Upper lobe of left lung (tissue), 6 donors: ENCODE measurements around the gene ZNF70. TPM values are rescaled to one million over a fixed set of nuclear protein-coding genes. Genes with fewer than 3 reads are reported as not detected.

ENCODE experiments used
- ATAC-seq, 2 donors: fragments of 200-7000 bp; cut with Tn5 transposase; one replicate each; pipeline ENCODE4 v1.9.1; 2022; ENCODE audit warnings: mild to moderate bottlenecking in 2 of 2, moderate library complexity in 2 of 2; ENCODE audit not compliant: low FRiP score in 2 of 2
- DNase-seq, 2 donors: peaks; one replicate each; pipeline ENCODE4 v3.0.0-alpha.2; 2019 to 2020
- H3K27ac ChIP-seq, 4 donors: fragments of 200-600 bp; sonication (generic); one replicate each; pipeline ENCODE4 v1.5.1; 2016 to 2019
- H3K27me3 ChIP-seq, 4 donors: fragments of 200-600 bp; sonication (generic); one replicate each; pipeline ENCODE4 v1.5.1; 2017 to 2019
- H3K36me3 ChIP-seq, 4 donors: fragments of 200-600 bp; sonication (generic); one replicate each; pipeline ENCODE4 v1.5.1; 2016 to 2019
- H3K4me1 ChIP-seq, 4 donors: fragments of 200-600 bp; sonication (generic); one replicate each; pipeline ENCODE4 v1.5.1; 2018 to 2019
- H3K4me3 ChIP-seq, 4 donors: fragments of 200-600 bp; sonication (generic); one replicate each; pipeline ENCODE4 v1.5.1; 2017 to 2019; ENCODE audit warnings: mild to moderate bottlenecking in 2 of 4, moderate library complexity in 1 of 4
- H3K9me3 ChIP-seq, 4 donors: fragments of 200-600 bp; sonication (generic); one replicate each; pipeline ENCODE4 v1.5.1; 2018 to 2019
- CTCF ChIP-seq, 6 experiments: fragments of 450-650 bp in 4 of 6; fragments of 200-600 bp in 2 of 6; sonication (generic) in 2 of 6; IDR thresholded peaks; one replicate each; pipeline ENCODE4 v1.5.1; 2016 to 2019; ENCODE audit warnings: antibody characterized with exemption in 6 of 6
- EP300 ChIP-seq, 4 donors: sonication (generic); formaldehyde crosslinking; IDR thresholded peaks; one replicate each; pipeline ENCODE4 v1.5.1; 2017; ENCODE audit warnings: antibody characterized with exemption in 4 of 4, control low read depth in 2 of 4
- POLR2A ChIP-seq, 4 donors: fragments of 450-650 bp; IDR thresholded peaks; one replicate each; pipeline ENCODE4 v1.5.1; 2016 to 2017; ENCODE audit warnings: antibody characterized with exemption in 4 of 4, mild to moderate bottlenecking in 2 of 4
- POLR2AphosphoS5 ChIP-seq, 2 donors: sonication (generic); formaldehyde crosslinking; IDR thresholded peaks; one replicate each; pipeline ENCODE4 v1.5.1; 2017; ENCODE audit warnings: antibody characterized with exemption in 2 of 2
- WGBS, 2 donors: methylation state at CpG; one replicate each; pipeline ENCODE4 v1.1.5; 2017 to 2018; 5-methylcytosine and 5-hydroxymethylcytosine counted together
- total RNA-seq, 6 donors: library from RNA; depleted of rRNA in 4 of 6; stranded (reverse); fragments of >200 nt in 4 of 6; gene quantifications; one replicate each; pipeline versions ENCODE4 v1.1.0 to v1.2.1, GENCODE V29; 2016 to 2021
- donor health status: DM: no; HTN: no; CAD: no; lungs with moderate emphysema.
- donor health status: DM: no; HTN: yes; CAD: no; lungs with severe emphysema.

Gene ZNF70
- total RNA-seq, 6 donors from 2014 or later: 3.0 to 9.4 (median 5.4) TPM

DNA sequence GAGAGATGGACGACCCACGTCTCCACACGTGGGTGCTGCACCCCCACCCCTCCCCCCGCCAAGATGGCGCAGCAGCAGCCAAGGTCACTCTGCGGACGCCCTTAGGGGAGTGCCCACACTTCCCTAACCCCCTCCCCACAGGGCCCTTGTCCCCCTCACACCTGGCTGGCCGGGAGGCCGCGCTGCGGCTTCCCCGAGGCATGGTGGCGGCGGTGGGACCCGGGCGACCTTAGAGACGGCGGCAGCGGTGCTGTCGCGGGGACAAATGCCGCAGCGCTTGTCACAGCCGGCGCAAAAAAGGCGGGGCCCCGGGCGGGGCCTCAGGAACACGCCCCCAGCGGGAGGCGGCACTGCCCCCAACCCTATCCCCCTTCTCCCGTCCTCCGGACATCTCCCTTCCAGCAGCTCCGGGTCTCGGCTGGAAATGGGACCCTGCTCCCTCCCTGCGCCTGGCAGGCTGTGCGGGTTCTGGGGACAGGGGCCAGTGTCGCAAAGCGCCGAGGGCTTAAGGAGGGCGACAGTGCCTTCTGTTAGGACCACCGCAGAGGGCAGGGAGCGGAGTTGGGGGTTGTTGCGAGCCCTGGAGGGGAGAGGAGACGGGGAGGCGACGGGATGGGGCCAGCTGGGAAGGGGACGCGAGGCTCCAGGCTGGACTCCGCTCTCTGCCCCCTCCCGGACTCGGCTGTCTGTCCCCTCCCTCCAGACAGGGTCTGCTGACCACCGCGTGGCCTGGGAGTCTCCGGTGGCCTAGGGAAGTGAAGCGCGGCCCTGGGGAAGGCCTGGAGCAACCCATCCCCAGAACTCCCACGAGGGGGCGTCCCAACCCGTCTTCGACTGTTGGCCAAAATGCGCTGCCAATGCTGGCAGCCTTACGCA, 17.0 kb upstream of the ZNF70 start, which contains the start of gene CHCHD10:
Gene CHCHD10, minus strand, starts transcription at position 300 of the 876 bp plus-strand sequence. Its CDS starts 98 bp downstream, at position 202.
- Histone ChIP-seq H3K36me3 (no peaks in the 10 kb centered on the region), H3K27me3 (no peaks in the 10 kb centered on the region), H3K4me3 (peak within 1 kb of the TSS; percentile 51 to 73 (median 68)), H3K27ac (peak within 1 kb of the TSS; percentile 42 to 84 (median 65)), H3K4me1 (peaks cover 28 to 53% (median 41%) of the 10 kb centered on the region in 4 donors), H3K9me3 (no peaks in the 10 kb centered on the region)
- ATAC-seq (peak; percentile 85 to 87), DNase-seq (peak; percentile 88 to 96)
- 0 to 2% methylated on average over 28 to 36 of the region's 63 CpGs for WGBS, 2 donors
- TF ChIP-seq EP300 (IDR thresholded peaks at IDR 0.05) (no peak), POLR2A (IDR thresholded peaks at IDR 0.05) (peak in 3 of 4 donors; percentile 44 to 75 (median 45)), CTCF (IDR thresholded peaks at IDR 0.05) (peak; percentile 53 to 89 (median 85)), POLR2AphosphoS5 (IDR thresholded peaks at IDR 0.05) (peak in 1 of 2 donors; percentile 52)

DNA sequence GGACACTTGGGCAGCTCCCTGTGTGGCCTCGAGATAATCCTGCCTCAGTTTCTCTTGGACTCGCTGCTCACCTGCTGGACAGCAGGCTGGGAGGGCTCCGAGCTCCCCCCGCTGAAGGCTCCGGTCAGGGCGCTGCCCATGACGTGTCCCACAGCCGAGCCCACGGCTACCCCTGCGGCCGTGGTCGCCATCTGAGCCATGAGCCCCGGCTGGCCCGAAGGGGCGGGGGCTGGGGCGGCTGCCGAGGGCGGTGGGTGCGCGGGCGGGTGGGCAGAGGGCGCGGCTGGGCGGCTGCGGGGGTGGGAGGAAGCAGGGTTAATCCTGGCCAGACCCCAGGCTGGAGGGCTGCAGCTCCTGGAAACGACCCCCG, 16.4 kb upstream of the ZNF70 start:
- TF ChIP-seq EP300 (IDR thresholded peaks at IDR 0.05) (no peak), POLR2A (IDR thresholded peaks at IDR 0.05) (no peak), CTCF (IDR thresholded peaks at IDR 0.05) (no peak), POLR2AphosphoS5 (IDR thresholded peaks at IDR 0.05) (no peak)
- H3K27me3 ChIP-seq: no peaks in the 10 kb centered on the region
- DNase-seq: no peak
- peak overlapping the region; percentile 51 to 73 (median 68) for H3K4me3 ChIP-seq
- peaks cover 30 to 52% (median 41%) of the 10 kb centered on the region in 4 donors for H3K4me1 ChIP-seq
- peak overlapping the region; percentile 42 to 84 (median 65) for H3K27ac ChIP-seq
- peak in 1 of 2 donors; percentile 1 for ATAC-seq
- H3K9me3 ChIP-seq: no peaks in the 10 kb centered on the region
- no peaks in the 10 kb centered on the region for H3K36me3 ChIP-seq
- no CpG with 5 or more reads among the region's 27 CpGs for WGBS, 2 donors

- Histone ChIP-seq H3K27ac (no peak overlapping the region), H3K9me3 (no peaks in the 10 kb centered on the region), H3K36me3 (no peaks in the 10 kb centered on the region), H3K4me3 (no peak overlapping the region), H3K4me1 (peaks cover 20 to 43% (median 33%) of the 10 kb centered on the region in 4 donors), H3K27me3 (no peaks in the 10 kb centered on the region)
- no peak for DNase-seq
- WGBS, 2 donors: 95 to 100% methylated on average over 2 to 9 of the region's 9 CpGs
- no peak for ATAC-seq
- TF ChIP-seq EP300 (IDR thresholded peaks at IDR 0.05) (no peak), POLR2AphosphoS5 (IDR thresholded peaks at IDR 0.05) (no peak), POLR2A (IDR thresholded peaks at IDR 0.05) (no peak), CTCF (IDR thresholded peaks at IDR 0.05) (no peak)
Measured at GRCh38 chr22:23764899-23765881, 14.3 kb upstream of the ZNF70 start.

DNA sequence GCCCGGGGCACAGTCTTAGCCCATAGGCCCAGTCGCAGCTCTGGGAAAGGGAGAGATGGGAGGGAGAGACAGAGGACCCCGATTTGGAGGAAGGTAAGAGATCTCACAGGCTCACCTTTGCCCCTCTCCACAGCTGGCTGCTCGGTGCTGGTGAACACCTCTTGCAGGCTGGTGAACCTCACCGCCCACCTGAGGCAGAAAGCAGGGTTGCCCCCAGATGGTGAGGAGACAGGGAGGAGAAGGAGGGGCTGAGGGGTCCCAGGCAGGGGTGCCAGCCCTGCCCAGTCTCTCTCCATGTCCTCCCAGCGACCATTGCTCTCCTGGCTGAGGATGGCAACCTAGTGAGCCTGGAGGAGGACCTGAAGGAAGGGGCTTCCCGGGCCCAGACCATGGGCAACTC, 13.0 kb upstream of the ZNF70 start:
- no peak for TF ChIP-seq CTCF (IDR thresholded peaks at IDR 0.05)
- DNase-seq (no peak), ATAC-seq (no peak)
- Histone ChIP-seq H3K27ac (no peak overlapping the region), H3K4me1 (peaks cover 19 to 38% (median 33%) of the 10 kb centered on the region in 4 donors), H3K9me3 (no peaks in the 10 kb centered on the region), H3K27me3 (no peaks in the 10 kb centered on the region), H3K36me3 (no peaks in the 10 kb centered on the region), H3K4me3 (peak overlapping the region in 2 of 4 donors; percentile 20 to 35)
- WGBS, 2 donors: 50% methylated on average over 3 to 7 of the region's 7 CpGs
